ENCODE data around the gene VRK2. TPM values are rescaled to one million over a fixed set of nuclear protein-coding genes. Genes with fewer than 3 reads are reported as not detected.
A peak's percentile ranks its signal among the peaks of the same experiment; 100 is the strongest.

Gene VRK2
- total RNA-seq, 1 donor = 29.4 TPM

- no peak for TF ChIP-seq CTCF (IDR thresholded peaks at IDR 0.05; ENCODE audit: insufficient read depth, low read depth, low read length)
- DNase-seq (ENCODE audit: low read depth) = no peak
- no peak overlapping the region for H3K4me3 ChIP-seq (ENCODE audit: low read depth, low read length)
Measured at GRCh38 chr2:58122540-58122939, 75.9 kb downstream of the VRK2 start.

- TF ChIP-seq CTCF (IDR thresholded peaks at IDR 0.05; ENCODE audit: insufficient read depth, low read depth, low read length) = no peak
- no peak for DNase-seq (ENCODE audit: low read depth)
- no peak overlapping the region for H3K4me3 ChIP-seq (ENCODE audit: low read depth, low read length)
Measured at GRCh38 chr2:58127111-58127510, 80.5 kb downstream of the VRK2 start.

- no peak for TF ChIP-seq CTCF (IDR thresholded peaks at IDR 0.05; ENCODE audit: insufficient read depth, low read depth, low read length)
Measured at GRCh38 chr2:58130238-58130637, 83.6 kb downstream of the VRK2 start.

GRCh38 chr2:58131191-58132011, 84.8 kb downstream of the VRK2 start:
- TF ChIP-seq CTCF (IDR thresholded peaks at IDR 0.05; ENCODE audit: insufficient read depth, low read depth, low read length) = peak; percentile 35
- DNase-seq (ENCODE audit: low read depth) = peak; percentile 74
- H3K4me3 ChIP-seq (ENCODE audit: low read depth, low read length) = no peak overlapping the region

More at GRCh38 chr2:58130238-58130637, 83.6 kb downstream of the VRK2 start:
- DNase-seq (ENCODE audit: low read depth) = no peak
- no peak overlapping the region for H3K4me3 ChIP-seq (ENCODE audit: low read depth, low read length)

- peak; percentile 29 for DNase-seq (ENCODE audit: low read depth)
Measured at GRCh38 chr2:58133395-58133794, 86.8 kb downstream of the VRK2 start.

GRCh38 chr2:58135861-58136260, 89.3 kb downstream of the VRK2 start:
- no peak for TF ChIP-seq CTCF (IDR thresholded peaks at IDR 0.05; ENCODE audit: insufficient read depth, low read depth, low read length)
- peak; percentile 70 for DNase-seq (ENCODE audit: low read depth)
- H3K4me3 ChIP-seq (ENCODE audit: low read depth, low read length) = no peak overlapping the region

More at GRCh38 chr2:58133395-58133794, 86.8 kb downstream of the VRK2 start:
- no peak overlapping the region for H3K4me3 ChIP-seq (ENCODE audit: low read depth, low read length)
- TF ChIP-seq CTCF (IDR thresholded peaks at IDR 0.05; ENCODE audit: insufficient read depth, low read depth, low read length) = no peak

All from fibroblast of villous mesenchyme (primary cell).